Measurements from ENCODE around the gene CHRNA4.

GRCh38 chr20:63329331-63330083 is 31.6 kb downstream of the CHRNA4 start:
- TF ChIP-seq POLR2A (IDR thresholded peaks at IDR 0.05): no peak
- TF ChIP-seq, protein P1, sequence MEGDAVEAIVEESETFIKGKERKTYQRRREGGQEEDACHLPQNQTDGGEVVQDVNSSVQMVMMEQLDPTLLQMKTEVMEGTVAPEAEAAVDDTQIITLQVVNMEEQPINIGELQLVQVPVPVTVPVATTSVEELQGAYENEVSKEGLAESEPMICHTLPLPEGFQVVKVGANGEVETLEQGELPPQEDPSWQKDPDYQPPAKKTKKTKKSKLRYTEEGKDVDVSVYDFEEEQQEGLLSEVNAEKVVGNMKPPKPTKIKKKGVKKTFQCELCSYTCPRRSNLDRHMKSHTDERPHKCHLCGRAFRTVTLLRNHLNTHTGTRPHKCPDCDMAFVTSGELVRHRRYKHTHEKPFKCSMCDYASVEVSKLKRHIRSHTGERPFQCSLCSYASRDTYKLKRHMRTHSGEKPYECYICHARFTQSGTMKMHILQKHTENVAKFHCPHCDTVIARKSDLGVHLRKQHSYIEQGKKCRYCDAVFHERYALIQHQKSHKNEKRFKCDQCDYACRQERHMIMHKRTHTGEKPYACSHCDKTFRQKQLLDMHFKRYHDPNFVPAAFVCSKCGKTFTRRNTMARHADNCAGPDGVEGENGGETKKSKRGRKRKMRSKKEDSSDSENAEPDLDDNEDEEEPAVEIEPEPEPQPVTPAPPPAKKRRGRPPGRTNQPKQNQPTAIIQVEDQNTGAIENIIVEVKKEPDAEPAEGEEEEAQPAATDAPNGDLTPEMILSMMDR (IDR thresholded peaks at IDR 0.05): no peak
